AG04449 (cell line): Measurements from ENCODE around the gene RNASE13.
A peak's percentile ranks its signal among the peaks of the same experiment; 100 is the strongest.

Experiments used
- CTCF ChIA-PET: fragments of 350-600 bp; formaldehyde crosslinking; extraction: SDS; loops from one replicate; lab custom pipeline; 2021; ENCODE audit warnings: antibody characterized with exemption; lab: Yijun Ruan, JAX
- POLR2A ChIA-PET: fragments of 400-600, 350-600 bp; formaldehyde crosslinking; extraction: SDS; loops from one replicate; lab custom pipeline; 2020; ENCODE audit warnings: antibody characterized with exemption, inconsistent platforms; lab: Yijun Ruan, JAX
- DNase-seq: peaks from one replicate; pipeline ENCODE4 v3.0.0-alpha.2; 2010; ENCODE audit warnings: low read depth, low spot score
- H3K4me3 ChIP-seq: 2 replicates; pipeline ENCODE4 v1.5.1; 2011; ENCODE audit warnings: low read depth, mild to moderate bottlenecking, control low read depth, low read length
- CTCF ChIP-seq: IDR thresholded peaks from one replicate; pipeline ENCODE4 v1.5.1; 2011; ENCODE audit warnings: mild to moderate bottlenecking, moderate library complexity, low read length, control low read depth, inconsistent platforms; ENCODE audit not compliant: insufficient read depth; ENCODE audit errors: missing control alignments

Gene RNASE13

GRCh38 chr14:21024585-21025370, 9.8 kb downstream of the RNASE13 start, which contains the start of gene NDRG2:
NDRG2 (minus strand) TSS chr14:21025061; CDS start chr14:21023315, 1,746 bp downstream.
- TF ChIP-seq CTCF, result no peak
- CTCF ChIA-PET, result interaction anchor here (0.9 to 3.0 kb wide), 6 partner anchors 10 to 80 kb away, joined by 3 to 28 read pairs (median 10); no protein-coding TSS in a partner anchor
- H3K4me3 ChIP-seq, result peak within 1 kb of the TSS; percentile 43
- POLR2A ChIA-PET, result interaction anchor here (0.6 kb wide), 1 partner anchor 55 kb away, joined by 6 read pairs; no protein-coding TSS in a partner anchor
- DNase-seq, result no peak

GRCh38 chr14:21023817-21024584, 10.6 kb downstream of the RNASE13 start:
- DNase-seq, result no peak
- CTCF ChIA-PET, result interaction anchor here (0.9 to 17.1 kb wide), 11 partner anchors 9 to 83 kb away, joined by 3 to 288 read pairs (median 5); partner anchors contain the start of gene SLC39A2
- H3K4me3 ChIP-seq, result peak overlapping the region; percentile 43; the same call in 1 of the 2 replicates
- POLR2A ChIA-PET, result interaction anchor here (0.6 kb wide), 1 partner anchor 56 kb away, joined by 6 read pairs; no protein-coding TSS in a partner anchor
- TF ChIP-seq CTCF, result no peak

GRCh38 chr14:21023174-21023573, 11.4 kb downstream of the RNASE13 start:
- no peak for DNase-seq
- no peak for TF ChIP-seq CTCF
- H3K4me3 ChIP-seq, result no peak overlapping the region
- CTCF ChIA-PET, result interaction anchor here (0.9 to 17.1 kb wide), 11 partner anchors 9 to 84 kb away, joined by 3 to 288 read pairs (median 5); partner anchors contain the start of gene SLC39A2
- POLR2A ChIA-PET, result no interaction called here

- TF ChIP-seq CTCF, result no peak
- POLR2A ChIA-PET, result no interaction called here
- DNase-seq, result no peak
- CTCF ChIA-PET, result interaction anchor here (0.9 to 17.1 kb wide), 7 partner anchors 8 to 83 kb away, joined by 3 to 684 read pairs (median 28); partner anchors contain the start of genes RNASE13, SLC39A2, TMEM253 and TPPP2
- no peak overlapping the region for H3K4me3 ChIP-seq
Observed at GRCh38 chr14:21022686-21023085, 11.9 kb downstream of the RNASE13 start.

- H3K4me3 ChIP-seq, result no peak overlapping the region
- ChIA-PET CTCF (interaction anchor here (0.9 to 17.1 kb wide), 8 partner anchors 10 to 85 kb away, joined by 3 to 684 read pairs (median 230); partner anchors contain the start of genes RNASE13, RNASE7, SLC39A2 and TMEM253), POLR2A (no interaction called here)
- TF ChIP-seq CTCF, result no peak
- DNase-seq, result no peak
Observed at GRCh38 chr14:21020977-21021545, 13.5 kb downstream of the RNASE13 start.
